Measurements from ENCODE around the gene APOC1. TPM values are rescaled to one million over a fixed set of nuclear protein-coding genes. Genes with fewer than 3 reads are reported as not detected.

Gene APOC1
- polyA plus RNA-seq, 1 of the 3 experiments (the other 2 are of a cell fraction): 2.7 TPM

DNA sequence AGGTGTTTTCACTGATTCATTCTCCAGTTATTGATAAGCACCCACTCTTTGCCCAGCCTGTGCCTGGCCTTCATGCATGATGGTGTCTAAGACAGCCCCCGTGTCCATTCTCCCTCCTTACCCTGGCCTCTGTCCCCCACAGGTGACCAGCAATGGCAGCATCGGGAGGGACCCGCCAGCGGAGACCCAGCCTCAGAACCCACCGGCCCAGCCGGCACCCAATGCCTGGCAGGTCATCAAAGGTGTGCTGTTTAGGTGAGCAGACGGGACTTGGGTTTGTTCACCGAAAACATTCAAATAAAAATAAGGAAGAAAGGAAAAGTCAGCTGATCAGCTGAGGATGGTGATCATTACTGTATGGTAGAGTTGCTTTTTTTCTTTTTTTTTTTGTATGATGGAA lies 47.4 kb downstream of the APOC1 start:
- H4K20me1 ChIP-seq (ENCODE audit: insufficient read depth): peaks cover 48% of the 10 kb centered on the region
- peaks cover 60% of the 10 kb centered on the region for H3K79me2 ChIP-seq (ENCODE audit: insufficient read depth)
- H3K27me3 ChIP-seq (ENCODE audit: insufficient read depth): no peaks in the 10 kb centered on the region
- no peak overlapping the region for H2AFZ ChIP-seq (ENCODE audit: low read depth)
- H3K9me3 ChIP-seq: no peaks in the 10 kb centered on the region
- no peak overlapping the region for H3K4me2 ChIP-seq
- no peak overlapping the region for H3K27ac ChIP-seq (ENCODE audit: low read depth in 2 of 2, low read length in 1 of 2)
- ChIA-PET CTCF (interaction anchor here (1.5 kb wide), 1 partner anchor 11 kb away, joined by 3 read pairs; no protein-coding TSS in a partner anchor), POLR2A (no interaction called here)
- peaks cover 0 to 8% of the 10 kb centered on the region in 2 experiments; a peak in 1 of 4 replicates for H3K4me1 ChIP-seq (ENCODE audit: control insufficient read depth in 1 of 2, insufficient read depth in 2 of 2, low read depth in 1 of 2, low read length in 1 of 2)
- H3K9me2 ChIP-seq: no peaks in the 10 kb centered on the region
- H3F3A ChIP-seq (replicated peaks; ENCODE audit: insufficient read depth): no peaks in the 10 kb centered on the region
- WGBS (ENCODE audit: low lambda C conversion rate): 92% methylated on average over 8 of the region's 8 CpGs
- H3K36me3 ChIP-seq (replicated peaks in 1 of 2; ENCODE audit: control insufficient read depth in 1 of 2, insufficient read depth in 2 of 2, low read length in 1 of 2): peaks cover 11 to 18% of the 10 kb centered on the region in 2 experiments
- no peak for DNase-seq
- no peak overlapping the region for H3K9ac ChIP-seq
- TF ChIP-seq GABPA (IDR thresholded peaks at IDR 0.05; ENCODE audit: low read depth) (no peak), TEAD4 (IDR thresholded peaks at IDR 0.05; ENCODE audit: borderline replicate concordance, insufficient read depth) (no peak)
- H3K4me3 ChIP-seq (ENCODE audit: low read depth in 2 of 2, low read length in 1 of 2): no peak overlapping the region

DNA sequence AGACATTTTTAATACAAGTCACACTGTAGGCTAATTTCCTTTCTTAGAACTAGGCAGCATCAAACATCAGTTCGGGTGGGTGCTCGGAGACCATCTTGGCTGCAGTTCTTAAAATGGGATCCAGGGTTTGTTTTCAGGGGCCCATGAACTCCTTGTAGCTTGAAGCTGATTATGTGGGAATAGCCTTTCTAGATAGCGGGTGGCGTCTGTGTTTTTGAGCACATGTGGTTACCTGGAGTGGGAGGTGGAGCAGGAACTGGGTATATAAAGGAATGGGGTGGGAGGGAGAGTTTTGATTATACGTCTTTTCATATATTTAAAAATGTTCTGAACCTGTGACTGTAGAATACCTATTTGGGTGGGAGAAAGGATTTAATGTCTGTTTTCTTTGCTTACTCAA lies 53.7 kb downstream of the APOC1 start:
- TF ChIP-seq EP300 (IDR thresholded peaks at IDR 0.05; ENCODE audit: borderline replicate concordance in 1 of 2, low read depth in 1 of 2, low read length in 1 of 2) (no peak), RCOR1 (IDR thresholded peaks at IDR 0.05; ENCODE audit: low read length) (no peak), TCF12 (IDR thresholded peaks at IDR 0.05) (no peak), EZH2phosphoT487 (IDR thresholded peaks at IDR 0.05; ENCODE audit: borderline replicate concordance, low read depth) (no peak), NFIC (IDR thresholded peaks at IDR 0.05; ENCODE audit: borderline replicate concordance) (no peak), JUND (IDR thresholded peaks at IDR 0.05) (no peak), MEF2A (IDR thresholded peaks at IDR 0.05; ENCODE audit: borderline replicate concordance, low read depth) (no peak), SIN3A (IDR thresholded peaks at IDR 0.05; ENCODE audit: borderline replicate concordance, low read depth, low read length) (no peak), TEAD4 (IDR thresholded peaks at IDR 0.05; ENCODE audit: borderline replicate concordance, insufficient read depth) (no peak), CHD2 (IDR thresholded peaks at IDR 0.05; ENCODE audit: low read length, partially characterized antibody) (no peak), RAD21 (IDR thresholded peaks at IDR 0.05; ENCODE audit: low read length) (no peak), SMC3 (IDR thresholded peaks at IDR 0.05; ENCODE audit: low read depth, low read length) (no peak), YY1 (IDR thresholded peaks at IDR 0.05; ENCODE audit: low read depth) (no peak), MXI1 (IDR thresholded peaks at IDR 0.05; ENCODE audit: low read depth, low read length) (no peak), FOXJ3 (CRISPR knock-in tag; IDR thresholded peaks at IDR 0.05) (no peak)
- TF ChIP-seq, protein P1, sequence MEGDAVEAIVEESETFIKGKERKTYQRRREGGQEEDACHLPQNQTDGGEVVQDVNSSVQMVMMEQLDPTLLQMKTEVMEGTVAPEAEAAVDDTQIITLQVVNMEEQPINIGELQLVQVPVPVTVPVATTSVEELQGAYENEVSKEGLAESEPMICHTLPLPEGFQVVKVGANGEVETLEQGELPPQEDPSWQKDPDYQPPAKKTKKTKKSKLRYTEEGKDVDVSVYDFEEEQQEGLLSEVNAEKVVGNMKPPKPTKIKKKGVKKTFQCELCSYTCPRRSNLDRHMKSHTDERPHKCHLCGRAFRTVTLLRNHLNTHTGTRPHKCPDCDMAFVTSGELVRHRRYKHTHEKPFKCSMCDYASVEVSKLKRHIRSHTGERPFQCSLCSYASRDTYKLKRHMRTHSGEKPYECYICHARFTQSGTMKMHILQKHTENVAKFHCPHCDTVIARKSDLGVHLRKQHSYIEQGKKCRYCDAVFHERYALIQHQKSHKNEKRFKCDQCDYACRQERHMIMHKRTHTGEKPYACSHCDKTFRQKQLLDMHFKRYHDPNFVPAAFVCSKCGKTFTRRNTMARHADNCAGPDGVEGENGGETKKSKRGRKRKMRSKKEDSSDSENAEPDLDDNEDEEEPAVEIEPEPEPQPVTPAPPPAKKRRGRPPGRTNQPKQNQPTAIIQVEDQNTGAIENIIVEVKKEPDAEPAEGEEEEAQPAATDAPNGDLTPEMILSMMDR (IDR thresholded peaks at IDR 0.05): no peak
- TF ChIP-seq, protein P2, sequence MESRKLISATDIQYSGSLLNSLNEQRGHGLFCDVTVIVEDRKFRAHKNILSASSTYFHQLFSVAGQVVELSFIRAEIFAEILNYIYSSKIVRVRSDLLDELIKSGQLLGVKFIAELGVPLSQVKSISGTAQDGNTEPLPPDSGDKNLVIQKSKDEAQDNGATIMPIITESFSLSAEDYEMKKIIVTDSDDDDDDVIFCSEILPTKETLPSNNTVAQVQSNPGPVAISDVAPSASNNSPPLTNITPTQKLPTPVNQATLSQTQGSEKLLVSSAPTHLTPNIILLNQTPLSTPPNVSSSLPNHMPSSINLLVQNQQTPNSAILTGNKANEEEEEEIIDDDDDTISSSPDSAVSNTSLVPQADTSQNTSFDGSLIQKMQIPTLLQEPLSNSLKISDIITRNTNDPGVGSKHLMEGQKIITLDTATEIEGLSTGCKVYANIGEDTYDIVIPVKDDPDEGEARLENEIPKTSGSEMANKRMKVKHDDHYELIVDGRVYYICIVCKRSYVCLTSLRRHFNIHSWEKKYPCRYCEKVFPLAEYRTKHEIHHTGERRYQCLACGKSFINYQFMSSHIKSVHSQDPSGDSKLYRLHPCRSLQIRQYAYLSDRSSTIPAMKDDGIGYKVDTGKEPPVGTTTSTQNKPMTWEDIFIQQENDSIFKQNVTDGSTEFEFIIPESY (IDR thresholded peaks at IDR 0.05; ENCODE audit: borderline replicate concordance, low read depth): no peak
- TF ChIP-seq, protein P3, sequence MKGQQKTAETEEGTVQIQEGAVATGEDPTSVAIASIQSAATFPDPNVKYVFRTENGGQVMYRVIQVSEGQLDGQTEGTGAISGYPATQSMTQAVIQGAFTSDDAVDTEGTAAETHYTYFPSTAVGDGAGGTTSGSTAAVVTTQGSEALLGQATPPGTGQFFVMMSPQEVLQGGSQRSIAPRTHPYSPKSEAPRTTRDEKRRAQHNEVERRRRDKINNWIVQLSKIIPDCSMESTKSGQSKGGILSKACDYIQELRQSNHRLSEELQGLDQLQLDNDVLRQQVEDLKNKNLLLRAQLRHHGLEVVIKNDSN (IDR thresholded peaks at IDR 0.05; ENCODE audit: borderline replicate concordance, low read depth): no peak
- TF ChIP-seq, protein P4, sequence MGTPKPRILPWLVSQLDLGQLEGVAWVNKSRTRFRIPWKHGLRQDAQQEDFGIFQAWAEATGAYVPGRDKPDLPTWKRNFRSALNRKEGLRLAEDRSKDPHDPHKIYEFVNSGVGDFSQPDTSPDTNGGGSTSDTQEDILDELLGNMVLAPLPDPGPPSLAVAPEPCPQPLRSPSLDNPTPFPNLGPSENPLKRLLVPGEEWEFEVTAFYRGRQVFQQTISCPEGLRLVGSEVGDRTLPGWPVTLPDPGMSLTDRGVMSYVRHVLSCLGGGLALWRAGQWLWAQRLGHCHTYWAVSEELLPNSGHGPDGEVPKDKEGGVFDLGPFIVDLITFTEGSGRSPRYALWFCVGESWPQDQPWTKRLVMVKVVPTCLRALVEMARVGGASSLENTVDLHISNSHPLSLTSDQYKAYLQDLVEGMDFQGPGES (IDR thresholded peaks at IDR 0.05; ENCODE audit: low read depth, low read length): no peak
- TF ChIP-seq, protein P5, sequence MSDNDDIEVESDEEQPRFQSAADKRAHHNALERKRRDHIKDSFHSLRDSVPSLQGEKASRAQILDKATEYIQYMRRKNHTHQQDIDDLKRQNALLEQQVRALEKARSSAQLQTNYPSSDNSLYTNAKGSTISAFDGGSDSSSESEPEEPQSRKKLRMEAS (IDR thresholded peaks at IDR 0.05; ENCODE audit: low read depth): no peak
- DNase-seq: no peak
- H3K9ac ChIP-seq: no peak overlapping the region
- ChIA-PET POLR2A (no interaction called here), CTCF (interaction anchor here (1.0 to 1.3 kb wide), 2 partner anchors 8 to 9 kb away, joined by 3 to 5 read pairs; no protein-coding TSS in a partner anchor)
- 98% methylated on average over 5 of the region's 5 CpGs for WGBS (ENCODE audit: low lambda C conversion rate)
- H3K27me3 ChIP-seq (ENCODE audit: insufficient read depth): no peaks in the 10 kb centered on the region
- H2AFZ ChIP-seq (ENCODE audit: low read depth): no peak overlapping the region
- H3K4me1 ChIP-seq (ENCODE audit: control insufficient read depth in 1 of 2, insufficient read depth in 2 of 2, low read depth in 1 of 2, low read length in 1 of 2): no peaks in the 10 kb centered on the region
- peaks cover 13 to 29% of the 10 kb centered on the region in 2 experiments for H3K36me3 ChIP-seq (replicated peaks in 1 of 2; ENCODE audit: control insufficient read depth in 1 of 2, insufficient read depth in 2 of 2, low read length in 1 of 2)
- no peak overlapping the region for H3K4me3 ChIP-seq (ENCODE audit: low read depth in 2 of 2, low read length in 1 of 2)
- H3K9me2 ChIP-seq: no peaks in the 10 kb centered on the region
- no peak overlapping the region for H3K4me2 ChIP-seq
- peaks cover 12% of the 10 kb centered on the region; the same call in 1 of the 2 replicates for H3K79me2 ChIP-seq (ENCODE audit: insufficient read depth)
- no peaks in the 10 kb centered on the region for H4K20me1 ChIP-seq (ENCODE audit: insufficient read depth)
- no peaks in the 10 kb centered on the region for H3K9me3 ChIP-seq
- H3F3A ChIP-seq (replicated peaks; ENCODE audit: insufficient read depth): peaks cover 2% of the 10 kb centered on the region
- no peak overlapping the region for H3K27ac ChIP-seq (ENCODE audit: low read depth in 2 of 2, low read length in 1 of 2)
